Natural killer cell treated with Interleukin-12 subunit alpha and Interleukin-12 subunit beta and Interleukin-15 and Interleukin-18, amount 100 ng/mL, for 72 hours (primary cell): Measurements from ENCODE around the gene SRCIN1. TPM values are rescaled to one million over a fixed set of nuclear protein-coding genes. Genes with fewer than 3 reads are reported as not detected.

Experiments used
- ATAC-seq, 2 donors: fragments of 150-1000 bp; cut with Tn5 transposase in 1 of 2; sonication (Bioruptor Pico), chemical (Tn5 transposase) in 1 of 2; 2 replicates each; pipeline ENCODE4 v1.10.0; 2021
- DNase-seq: peaks from one replicate; pipeline ENCODE4 v3.0.0; 2022; ENCODE audit warnings: low spot score
- H3K27ac Mint-ChIP-seq, 2 donors: 1 replicate in 1 of 2; 2 replicates in 1 of 2; pipeline ENCODE4 v1.8.0; 2022; ENCODE audit warnings: mixed read lengths in 2 of 2, mild to moderate bottlenecking in 1 of 2, moderate library complexity in 1 of 2
- H3K27me3 Mint-ChIP-seq, 2 donors: 1 replicate in 1 of 2; 2 replicates in 1 of 2; pipeline ENCODE4 v1.8.0; 2022; ENCODE audit warnings: mixed read lengths in 2 of 2
- H3K36me3 Mint-ChIP-seq: one replicate; pipeline ENCODE4 v1.8.0; 2022; ENCODE audit warnings: mixed read lengths
- H3K4me1 Mint-ChIP-seq, 2 donors: 1 replicate in 1 of 2; 2 replicates in 1 of 2; pipeline ENCODE4 v1.8.0; 2022; ENCODE audit warnings: low read depth in 2 of 2, mixed read lengths in 2 of 2, mild to moderate bottlenecking in 1 of 2
- H3K4me3 Mint-ChIP-seq: one replicate; pipeline ENCODE4 v1.8.0; 2022; ENCODE audit warnings: mixed read lengths
- H3K9me3 Mint-ChIP-seq: 2 replicates; pipeline ENCODE4 v1.8.0; 2022; ENCODE audit warnings: mixed read lengths
- total RNA-seq, 2 donors: library from RNA; stranded (reverse); gene quantifications; one replicate each; pipeline ENCODE4 v1.2.3, GENCODE V29; 2022

Gene SRCIN1
- total RNA-seq, 2 donors from 2014 or later = 0.05 to 0.28 TPM

DNA sequence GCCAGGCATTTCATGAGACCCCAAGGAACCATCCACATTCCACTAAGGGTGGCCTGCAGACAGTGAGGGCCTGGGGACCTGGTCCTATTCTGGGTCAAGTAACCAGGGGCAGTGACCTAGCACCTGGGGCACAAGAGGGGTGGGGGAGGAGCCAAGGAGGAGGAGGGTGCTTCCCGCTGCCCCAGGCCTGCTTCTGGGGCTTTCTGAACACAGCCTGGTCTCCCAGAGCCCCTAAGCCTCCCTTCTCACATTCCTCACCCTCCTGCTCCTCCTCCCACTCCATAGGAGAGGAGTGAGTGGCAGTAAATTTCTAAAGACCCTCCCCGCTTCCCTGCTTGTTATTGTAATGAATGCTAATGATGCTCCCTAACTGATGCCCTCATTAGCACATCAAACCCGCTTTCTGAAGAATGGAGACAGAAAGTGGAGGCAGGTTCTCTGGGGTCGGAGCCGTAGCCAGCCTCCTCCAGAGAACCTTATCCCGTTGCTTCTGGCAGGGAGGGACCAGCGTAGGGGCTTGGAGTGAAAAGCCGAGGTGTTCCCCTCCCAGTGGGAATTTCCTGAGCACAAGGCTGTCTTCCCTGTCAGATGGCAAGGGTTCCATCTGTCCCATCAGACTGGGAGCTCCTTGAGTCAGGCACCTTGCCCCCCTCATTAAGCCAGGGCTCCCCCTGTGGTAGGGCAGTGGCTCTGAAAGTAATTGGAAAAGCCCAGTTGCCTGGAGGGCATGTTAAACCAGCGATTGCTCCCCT lies 3.7 kb upstream of the SRCIN1 start:
- ATAC-seq = no peak
- H3K9me3 Mint-ChIP-seq = no peaks in the 10 kb centered on the region
- H3K27ac Mint-ChIP-seq = no peak overlapping the region
- H3K4me3 Mint-ChIP-seq = no peak overlapping the region
- peaks cover 0 to 9% of the 10 kb centered on the region in 2 donors for H3K4me1 Mint-ChIP-seq
- no peak for DNase-seq
- peaks cover 43% of the 10 kb centered on the region in 2 donors for H3K27me3 Mint-ChIP-seq
- no peaks in the 10 kb centered on the region for H3K36me3 Mint-ChIP-seq

DNA sequence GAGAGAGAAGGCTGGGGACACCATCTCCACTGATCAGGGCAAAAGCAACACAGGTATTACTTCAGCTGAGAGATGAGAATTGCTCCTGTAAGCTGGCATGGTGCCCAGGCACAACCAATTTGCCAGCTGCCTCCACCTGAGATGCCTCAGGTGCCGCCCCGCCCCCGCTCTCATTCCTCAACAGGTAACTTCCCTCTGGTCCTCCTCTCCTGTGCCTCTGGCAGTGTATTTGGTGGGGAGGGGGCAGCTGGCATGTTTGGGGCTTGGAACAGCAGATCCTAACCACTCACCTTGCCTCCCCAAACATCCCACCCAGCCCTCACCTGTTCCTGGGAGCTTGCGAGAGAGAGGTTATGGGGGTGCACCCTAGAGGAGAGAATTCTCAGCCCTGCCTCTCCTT lies 2.9 kb upstream of the SRCIN1 start:
- no peaks in the 10 kb centered on the region for H3K9me3 Mint-ChIP-seq
- DNase-seq (no peak), ATAC-seq (no peak)
- peaks cover 0 to 12% of the 10 kb centered on the region in 2 donors for H3K4me1 Mint-ChIP-seq
- H3K27me3 Mint-ChIP-seq = peaks cover 40 to 42% of the 10 kb centered on the region in 2 donors
- H3K36me3 Mint-ChIP-seq = no peaks in the 10 kb centered on the region
- no peak overlapping the region for H3K4me3 Mint-ChIP-seq
- no peak overlapping the region for H3K27ac Mint-ChIP-seq

DNA sequence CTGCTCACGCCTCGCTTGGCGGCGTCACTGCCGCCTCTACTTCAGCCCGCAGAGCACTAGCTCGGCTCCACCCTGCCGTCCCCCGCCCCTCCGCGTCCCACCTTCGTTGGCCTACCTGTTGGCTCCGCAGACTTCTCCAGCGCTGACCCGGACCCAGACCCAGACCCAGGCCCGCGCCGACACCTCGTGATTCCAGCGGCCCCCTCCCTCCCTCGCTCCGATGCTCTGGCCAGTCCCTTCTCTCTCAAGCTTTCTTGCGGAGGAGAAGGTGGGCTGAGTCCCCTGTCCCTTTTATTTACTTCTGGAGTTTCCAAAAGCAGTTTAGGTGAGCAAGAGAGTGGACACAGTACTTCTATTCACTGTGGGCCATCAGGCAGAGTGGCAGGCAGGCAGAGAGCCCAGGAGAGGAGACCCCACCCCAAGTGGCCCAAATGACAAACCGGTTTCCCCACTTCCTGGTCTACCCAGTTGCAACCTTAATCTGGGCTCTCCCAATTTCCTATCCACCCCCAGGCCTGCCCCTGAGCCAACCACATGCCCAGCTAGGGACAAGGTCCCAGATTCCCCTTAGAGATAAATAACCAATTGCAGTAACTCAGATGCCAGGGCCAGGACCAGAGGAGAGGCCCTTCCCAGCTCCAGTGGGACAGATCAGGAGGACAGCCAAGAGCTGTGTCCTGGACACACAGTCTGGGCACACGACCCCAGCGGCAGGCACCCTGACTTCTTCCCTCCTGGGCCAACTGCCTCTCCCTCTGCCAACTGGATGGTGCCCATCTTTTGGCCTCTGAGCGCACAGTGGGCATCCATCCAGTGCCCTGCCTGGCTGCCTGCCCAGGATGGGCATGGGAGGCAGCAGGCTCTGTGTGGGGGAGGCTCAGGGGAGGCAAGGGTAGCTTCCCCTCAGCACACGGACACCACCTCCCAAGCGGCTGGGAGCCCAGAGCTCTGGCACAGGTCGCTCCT lies 1.2 kb upstream of the SRCIN1 start:
- DNase-seq = no peak
- no peak overlapping the region for H3K27ac Mint-ChIP-seq
- no peaks in the 10 kb centered on the region for H3K9me3 Mint-ChIP-seq
- peaks cover 0 to 12% of the 10 kb centered on the region in 2 donors for H3K4me1 Mint-ChIP-seq
- no peak for ATAC-seq
- peaks cover 32 to 37% of the 10 kb centered on the region in 2 donors for H3K27me3 Mint-ChIP-seq
- peak overlapping the region; percentile 70 for H3K4me3 Mint-ChIP-seq
- H3K36me3 Mint-ChIP-seq = no peaks in the 10 kb centered on the region

DNA sequence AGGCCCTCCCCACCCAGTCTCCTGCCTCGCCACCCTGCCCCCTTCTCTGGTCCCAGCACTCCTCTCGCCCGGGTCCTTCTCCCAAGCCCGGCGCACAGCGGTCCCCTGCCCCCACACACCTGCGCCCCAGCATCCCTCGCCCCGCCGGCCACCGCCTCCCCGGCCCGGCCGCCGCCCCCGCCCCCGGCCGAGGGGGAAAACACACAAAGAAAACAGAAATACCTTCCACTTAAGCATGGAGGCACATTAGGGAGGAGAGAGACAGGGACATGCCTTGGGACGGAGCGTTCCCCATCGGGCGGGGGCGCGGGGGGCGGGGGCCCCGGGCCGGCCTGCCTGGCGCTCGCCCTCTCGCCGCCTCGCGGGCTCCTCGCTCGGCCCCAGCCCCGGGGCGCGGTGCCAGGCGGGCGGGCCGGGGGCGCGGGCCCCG lies 326 bp downstream of the SRCIN1 start:
- ATAC-seq (no peak), DNase-seq (no peak)
- Mint-ChIP-seq H3K9me3 (no peaks in the 10 kb centered on the region), H3K27ac (no peak overlapping the region), H3K4me1 (peaks cover 0 to 16% of the 10 kb centered on the region in 2 donors), H3K36me3 (no peaks in the 10 kb centered on the region), H3K4me3 (peak overlapping the region; percentile 70), H3K27me3 (peaks cover 25 to 34% of the 10 kb centered on the region in 2 donors)

DNA sequence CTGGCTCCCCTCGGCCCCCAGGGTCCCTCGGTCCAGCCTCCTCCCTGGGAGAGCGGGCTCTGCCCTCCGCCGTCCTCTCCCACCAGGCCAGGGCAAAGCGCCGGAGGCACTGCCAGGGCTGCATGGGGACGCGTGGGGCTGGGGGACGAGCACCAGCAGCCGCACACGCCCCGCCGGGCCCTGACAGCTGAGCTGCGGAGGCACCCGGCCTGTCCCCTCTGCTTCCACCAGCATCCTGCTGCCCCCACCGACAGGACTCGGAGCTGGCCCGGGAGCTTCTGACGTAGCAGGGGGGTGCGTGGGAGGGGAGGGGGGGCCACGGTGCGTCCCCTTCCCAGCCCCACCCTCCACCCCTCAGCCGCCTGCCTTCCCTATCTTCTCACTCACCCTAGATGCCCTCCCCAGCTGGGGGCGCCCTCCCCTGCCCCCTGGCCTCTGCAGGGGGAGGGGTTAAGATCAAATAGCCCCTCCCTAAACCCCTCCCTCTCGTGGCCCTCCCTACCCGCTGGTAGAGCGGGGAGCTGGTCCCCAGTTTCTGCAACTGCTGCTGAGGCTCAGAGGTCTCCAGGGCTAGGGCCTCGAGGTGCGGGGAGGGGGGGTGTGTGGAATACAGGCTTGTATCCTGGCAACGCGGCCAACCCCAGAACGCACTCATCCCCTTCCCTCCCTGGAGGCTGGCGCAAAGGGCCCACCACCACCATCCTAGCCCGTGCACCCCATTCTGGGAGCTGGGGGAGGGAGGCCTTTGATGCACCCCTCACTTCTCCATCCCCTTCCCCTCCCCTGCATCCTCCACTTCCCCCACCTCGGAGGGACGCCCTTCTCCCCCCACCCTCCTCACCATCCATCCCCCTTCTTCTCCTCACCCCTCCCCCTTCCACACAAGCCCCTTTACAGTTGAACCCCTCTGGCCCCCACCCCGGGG lies 1.0 kb downstream of the SRCIN1 start:
- H3K27ac Mint-ChIP-seq = no peak overlapping the region

DNA sequence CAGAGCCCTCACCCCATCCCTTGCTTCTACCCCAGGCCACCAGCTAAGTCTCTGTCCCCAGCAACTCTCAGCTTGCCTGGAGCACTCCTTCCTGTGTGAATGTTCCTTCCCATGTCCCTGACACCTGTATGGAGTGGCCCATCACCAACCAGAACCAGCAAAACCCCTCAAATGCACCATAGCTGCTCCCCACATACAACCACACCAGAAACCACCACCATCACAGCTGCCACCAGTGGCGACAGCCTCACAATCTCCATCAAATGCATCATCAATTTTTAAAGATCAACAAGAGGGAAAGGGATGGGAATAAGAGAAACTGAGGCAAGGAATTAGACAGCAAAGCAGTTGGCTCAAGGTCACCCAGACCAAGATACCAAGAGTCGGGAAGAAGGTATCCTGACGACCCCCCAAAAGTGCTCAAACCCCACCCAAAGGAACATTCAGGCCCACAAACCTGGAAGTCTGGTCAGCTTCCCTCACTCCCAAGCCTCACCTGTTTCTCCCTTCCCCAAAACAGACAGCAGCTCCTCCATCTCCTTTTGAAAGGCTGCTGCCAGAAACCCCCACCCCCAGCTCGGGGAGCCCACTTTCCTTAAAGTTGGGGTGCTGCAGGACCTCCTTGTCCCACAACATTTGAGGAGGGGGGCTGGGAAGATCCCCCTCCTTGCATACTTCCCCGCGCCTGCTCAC lies 1.8 kb downstream of the SRCIN1 start:
- Mint-ChIP-seq H3K9me3 (no peaks in the 10 kb centered on the region), H3K36me3 (no peaks in the 10 kb centered on the region), H3K27ac (no peak overlapping the region), H3K4me1 (peaks cover 0 to 16% of the 10 kb centered on the region in 2 donors), H3K4me3 (no peak overlapping the region), H3K27me3 (peaks cover 27 to 32% of the 10 kb centered on the region in 2 donors)
- ATAC-seq = no peak
- DNase-seq = no peak

More for the DNA sequence above, 1.0 kb downstream of the SRCIN1 start:
- ATAC-seq = no peak
- Mint-ChIP-seq H3K9me3 (no peaks in the 10 kb centered on the region), H3K27me3 (peaks cover 29 to 34% of the 10 kb centered on the region in 2 donors), H3K4me3 (no peak overlapping the region), H3K36me3 (no peaks in the 10 kb centered on the region), H3K4me1 (peaks cover 0 to 16% of the 10 kb centered on the region in 2 donors)
- no peak for DNase-seq

DNA sequence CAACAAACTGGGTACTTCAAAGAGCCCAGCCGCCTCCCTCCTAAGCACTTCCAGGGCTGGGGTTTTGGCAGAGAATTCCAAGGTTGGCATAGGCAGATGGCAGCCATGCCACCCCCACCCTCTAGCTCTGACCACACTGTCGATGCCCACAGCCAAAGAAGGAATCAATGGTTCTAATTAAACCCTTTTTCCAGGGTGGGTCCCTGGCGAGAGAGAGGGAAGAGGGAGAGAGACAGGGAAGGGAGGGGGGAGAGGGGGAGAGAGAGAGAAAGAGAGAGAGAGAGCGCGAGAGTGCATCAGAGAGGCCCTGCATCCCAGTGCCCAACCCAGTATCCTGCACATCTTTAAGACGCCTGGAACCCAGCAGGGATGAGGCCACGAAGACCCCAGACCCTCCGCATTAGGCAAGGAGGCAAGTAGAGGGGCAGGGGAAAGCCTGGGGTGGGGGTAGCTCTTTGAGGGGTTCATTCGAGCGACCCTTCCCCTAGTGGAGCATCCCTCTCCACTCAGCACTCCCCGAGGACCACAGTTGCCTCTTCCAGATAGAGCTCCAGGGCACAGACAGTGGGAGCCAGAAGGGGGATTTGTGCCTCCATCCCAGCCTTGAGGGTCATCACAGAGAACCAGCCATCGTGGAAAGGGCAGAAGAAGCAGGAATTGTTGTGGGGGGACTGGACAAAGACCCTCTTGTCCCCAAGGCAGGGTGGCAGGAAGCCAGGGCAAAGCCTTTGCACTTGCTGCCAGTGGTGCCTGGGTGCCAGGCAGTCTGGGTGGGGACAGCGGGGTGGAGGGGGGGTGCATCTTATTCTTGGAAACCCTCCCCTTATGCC lies 2.6 kb downstream of the SRCIN1 start:
- Mint-ChIP-seq H3K36me3 (no peaks in the 10 kb centered on the region), H3K9me3 (no peaks in the 10 kb centered on the region), H3K4me1 (peaks cover 0 to 16% of the 10 kb centered on the region in 2 donors), H3K27ac (no peak overlapping the region), H3K4me3 (no peak overlapping the region), H3K27me3 (peaks cover 22 to 25% of the 10 kb centered on the region in 2 donors)
- ATAC-seq = no peak
- no peak for DNase-seq

DNA sequence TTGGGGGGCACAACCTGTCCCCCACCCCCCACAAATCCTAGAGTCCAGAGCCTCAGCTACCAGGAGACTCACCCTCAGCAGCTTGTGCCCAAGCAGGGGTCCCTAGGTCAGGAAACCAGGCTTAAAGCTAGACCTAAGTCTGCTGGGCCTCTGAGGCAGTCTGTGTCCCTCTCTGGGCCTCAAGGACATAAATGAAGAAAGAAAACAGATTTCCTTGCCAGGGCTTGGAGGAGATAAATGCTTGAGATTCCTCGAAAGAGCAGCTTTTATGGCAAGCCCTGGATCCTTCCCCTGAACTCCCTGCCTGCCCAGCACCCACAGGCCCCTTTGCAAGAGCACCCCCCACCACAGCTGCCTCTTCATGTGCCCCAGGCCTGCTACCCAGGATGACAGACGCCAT lies 3.3 kb downstream of the SRCIN1 start:
- Mint-ChIP-seq H3K4me1 (peaks cover 0 to 12% of the 10 kb centered on the region in 2 donors), H3K9me3 (no peaks in the 10 kb centered on the region), H3K36me3 (no peaks in the 10 kb centered on the region), H3K27me3 (peaks cover 18 to 20% of the 10 kb centered on the region in 2 donors), H3K27ac (no peak overlapping the region), H3K4me3 (no peak overlapping the region)
- ATAC-seq = no peak
- no peak for DNase-seq

DNA sequence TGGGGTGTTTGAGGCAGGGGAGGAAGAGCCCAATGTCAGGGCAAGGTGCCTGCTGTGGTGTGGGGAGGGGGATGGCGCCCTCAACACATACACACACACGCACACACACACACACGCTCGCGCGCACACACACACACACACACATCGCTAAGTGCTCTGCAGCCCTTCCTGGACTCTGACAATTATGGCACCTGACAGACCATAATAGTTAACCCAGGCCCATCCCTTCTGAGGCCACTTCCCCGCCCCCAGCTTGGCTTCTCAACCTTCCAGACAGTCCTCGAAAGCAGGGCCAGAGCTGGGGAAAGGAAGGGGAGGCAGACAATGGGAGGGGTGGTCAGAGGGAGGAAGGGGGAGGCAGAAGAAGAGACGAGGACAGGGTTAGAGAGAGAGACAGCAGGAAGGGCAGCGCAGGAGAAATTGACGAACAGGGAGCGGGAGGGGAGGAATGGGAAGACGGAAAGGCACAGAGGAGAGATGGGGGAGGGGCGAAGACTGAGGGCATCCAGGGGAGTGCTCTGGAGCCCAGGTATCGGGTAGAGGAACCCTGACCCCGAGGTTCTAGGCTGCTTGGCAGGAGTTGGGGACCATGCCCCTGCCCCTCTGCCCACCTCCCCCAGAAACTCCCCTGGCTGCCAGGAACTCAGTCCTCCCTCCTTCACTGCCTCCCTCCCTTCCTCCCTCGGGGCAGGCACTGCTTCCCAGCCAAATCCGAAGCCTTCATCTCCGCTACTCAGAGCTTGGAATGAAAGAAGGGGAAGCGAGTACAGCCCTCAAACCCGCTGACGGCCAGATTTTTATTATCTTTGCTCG lies 4.0 kb downstream of the SRCIN1 start:
- ATAC-seq = no peak
- no peak overlapping the region for H3K4me3 Mint-ChIP-seq
- no peaks in the 10 kb centered on the region for H3K36me3 Mint-ChIP-seq
- no peak overlapping the region for H3K27ac Mint-ChIP-seq
- peaks cover 0 to 8% of the 10 kb centered on the region in 2 donors for H3K4me1 Mint-ChIP-seq
- no peak for DNase-seq
- H3K27me3 Mint-ChIP-seq = peaks cover 18 to 22% of the 10 kb centered on the region in 2 donors
- H3K9me3 Mint-ChIP-seq = no peaks in the 10 kb centered on the region

DNA sequence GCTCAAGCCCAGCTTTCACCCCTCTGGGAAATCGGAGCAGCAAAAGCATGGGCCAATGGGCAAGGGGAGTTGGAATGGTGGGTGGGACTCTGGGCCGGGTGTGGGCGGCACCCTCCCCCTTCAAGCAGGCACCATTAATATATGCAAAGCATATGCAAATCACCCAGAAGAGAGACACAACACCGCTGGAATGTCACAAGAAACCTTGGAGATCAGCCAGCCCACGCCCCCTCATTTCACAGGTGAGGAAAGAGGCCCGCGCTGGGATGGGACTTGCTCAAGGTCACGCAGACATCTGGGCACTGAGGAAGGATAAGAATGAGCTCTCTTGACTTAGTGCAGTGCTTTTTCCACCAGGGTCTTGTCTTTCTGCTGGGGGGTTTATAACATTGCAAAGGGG lies 4.8 kb downstream of the SRCIN1 start:
- Mint-ChIP-seq H3K27ac (no peak overlapping the region), H3K4me3 (no peak overlapping the region), H3K36me3 (no peaks in the 10 kb centered on the region), H3K9me3 (no peaks in the 10 kb centered on the region), H3K27me3 (peaks cover 25 to 28% of the 10 kb centered on the region in 2 donors), H3K4me1 (peaks cover 0 to 8% of the 10 kb centered on the region in 2 donors)
- no peak for DNase-seq
- ATAC-seq = no peak

DNA sequence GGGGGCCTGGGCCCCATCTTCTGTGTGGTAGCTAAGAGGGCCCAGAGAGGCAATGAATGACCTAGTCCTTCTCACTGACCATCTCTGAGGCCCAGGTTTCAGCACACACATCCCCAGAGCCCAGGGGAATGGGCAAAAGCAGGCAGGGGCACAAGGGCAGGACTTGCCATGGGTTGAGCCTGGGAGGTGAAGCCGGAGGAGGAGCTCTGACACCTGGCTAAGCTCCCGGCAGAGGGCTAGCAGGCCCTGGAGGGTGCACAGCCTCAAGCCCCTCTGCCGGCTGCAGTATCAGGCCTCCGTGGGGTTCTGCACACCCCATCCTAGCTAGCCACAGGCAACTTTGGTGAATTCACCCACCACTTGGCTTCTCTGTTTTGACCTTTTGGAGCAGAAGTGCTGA lies 5.3 kb downstream of the SRCIN1 start:
- H3K27ac Mint-ChIP-seq = no peak overlapping the region
- DNase-seq = no peak

More for the DNA sequence above, 5.3 kb downstream of the SRCIN1 start:
- H3K9me3 Mint-ChIP-seq = no peaks in the 10 kb centered on the region
- H3K36me3 Mint-ChIP-seq = no peaks in the 10 kb centered on the region
- H3K4me1 Mint-ChIP-seq = peaks cover 0 to 8% of the 10 kb centered on the region in 2 donors
- no peak for ATAC-seq
- H3K4me3 Mint-ChIP-seq = no peak overlapping the region
- peaks cover 30 to 33% of the 10 kb centered on the region in 2 donors for H3K27me3 Mint-ChIP-seq
